ENCODE results near the gene ASIC4. TPM values are rescaled to one million over a fixed set of nuclear protein-coding genes. Genes with fewer than 3 reads are reported as not detected.

ASIC4 gene
- total RNA-seq, 1 experiment from 2014 or later: not detected

- no peak for DNase-seq (ENCODE audit: low spot score)
These were observed 19.8 kb downstream of the ASIC4 start for GRCh38 chr2:219533930-219534661.

- DNase-seq (ENCODE audit: low spot score): no peak
These were observed 22.1 kb downstream of the ASIC4 start for GRCh38 chr2:219536425-219536824.

- DNase-seq (ENCODE audit: low spot score): no peak
These were observed 22.7 kb downstream of the ASIC4 start for GRCh38 chr2:219536967-219537366.

- DNase-seq (ENCODE audit: low spot score): no peak
These were observed 23.6 kb downstream of the ASIC4 start for GRCh38 chr2:219537657-219538488.

- no peak for DNase-seq (ENCODE audit: low spot score)
These were observed 24.2 kb downstream of the ASIC4 start for GRCh38 chr2:219538504-219538951.

GRCh38 chr2:219538956-219539788 lies 24.9 kb downstream of the ASIC4 start:
- DNase-seq (ENCODE audit: low spot score): no peak

GRCh38 chr2:219539926-219540678 lies 25.8 kb downstream of the ASIC4 start:
- DNase-seq (ENCODE audit: low spot score): no peak

GRCh38 chr2:219540784-219541504 lies 26.7 kb downstream of the ASIC4 start:
- DNase-seq (ENCODE audit: low spot score): no peak

- DNase-seq (ENCODE audit: low spot score): peak; percentile 71
These were observed 27.4 kb downstream of the ASIC4 start for GRCh38 chr2:219541611-219542180.

DNA sequence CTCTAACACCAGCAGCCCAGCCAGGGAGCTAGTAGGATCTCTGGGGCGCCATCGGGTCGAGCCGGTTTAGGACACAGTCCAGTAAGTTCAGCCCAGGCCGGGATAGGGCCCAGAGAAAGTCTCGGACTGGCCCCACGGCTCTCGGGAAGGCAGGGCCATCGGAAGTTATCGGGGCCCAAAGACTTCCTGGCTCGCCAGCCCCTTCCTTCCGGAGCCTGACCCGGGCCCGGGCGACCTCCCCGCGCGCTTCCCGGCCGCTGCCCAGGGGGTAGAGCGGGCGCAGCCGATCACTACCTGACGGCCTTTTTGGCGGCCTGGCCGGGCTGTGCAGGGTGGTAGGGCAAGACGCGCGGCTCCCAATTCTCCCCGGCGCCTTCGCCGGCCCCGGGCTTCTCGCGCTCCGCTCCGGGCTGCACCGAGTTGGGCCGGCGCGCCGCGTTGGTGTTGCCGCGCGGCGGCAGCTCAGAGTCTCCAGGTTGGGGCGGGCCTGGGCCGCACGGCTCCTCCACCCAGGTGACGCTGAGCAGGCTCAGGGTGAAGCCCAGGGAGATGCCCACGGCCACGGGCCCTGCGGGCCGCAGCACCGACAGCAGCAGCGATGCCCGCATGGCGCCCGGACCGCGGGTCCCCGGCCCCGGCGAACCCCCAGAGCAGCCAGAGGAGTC lies 28.8 kb downstream of the ASIC4 start:
- DNase-seq (ENCODE audit: low spot score): no peak

DNA sequence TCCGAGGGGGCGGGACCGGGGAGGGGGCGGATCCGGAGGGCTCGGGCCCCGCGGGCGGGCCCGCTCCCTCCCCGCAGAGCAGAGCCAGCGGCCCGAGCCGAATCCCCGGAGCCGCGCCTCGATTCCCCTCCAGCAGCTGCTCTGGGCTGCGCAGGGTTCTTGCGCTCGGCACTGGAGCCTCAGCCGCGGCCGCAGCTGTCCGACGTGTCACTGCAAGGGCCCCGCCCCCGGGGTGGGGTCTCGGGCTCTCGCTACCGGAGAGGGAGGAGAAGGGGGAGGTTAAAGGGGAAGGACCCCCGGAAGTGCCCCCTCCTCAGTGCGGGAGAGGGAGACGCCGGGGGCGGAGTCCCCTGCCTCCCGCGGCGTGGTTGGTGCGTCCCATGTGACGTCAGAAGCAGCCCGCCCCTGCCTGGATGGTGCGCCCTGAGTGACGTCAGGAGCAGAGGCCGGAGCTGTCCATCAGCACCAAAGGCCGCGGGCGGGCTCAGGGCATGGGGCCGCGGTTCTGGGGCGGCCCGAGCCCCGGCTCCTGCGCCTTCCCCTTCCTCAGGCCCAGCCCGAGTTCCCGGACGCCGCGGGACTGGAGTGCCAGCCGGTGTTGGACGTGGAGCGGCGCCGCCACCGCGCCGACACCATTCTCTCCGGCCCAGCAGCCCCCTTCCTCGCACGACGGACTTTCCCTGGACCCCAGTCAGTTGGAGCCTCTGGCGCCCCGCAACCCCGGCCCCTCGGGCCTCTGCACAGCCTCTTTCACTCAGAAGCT lies 29.5 kb downstream of the ASIC4 start, which contains the start of the genes CHPF and TMEM198:
TSS of gene CHPF (minus strand) at position 214 of the 763 bp plus-strand sequence. CDS start 271 bp downstream, outside the sequence.
TSS of gene TMEM198 (plus strand) at position 433 of the 763 bp plus-strand sequence. CDS start 700 bp downstream, outside the sequence.
- peak; percentile 95 for DNase-seq (ENCODE audit: low spot score)

DNA sequence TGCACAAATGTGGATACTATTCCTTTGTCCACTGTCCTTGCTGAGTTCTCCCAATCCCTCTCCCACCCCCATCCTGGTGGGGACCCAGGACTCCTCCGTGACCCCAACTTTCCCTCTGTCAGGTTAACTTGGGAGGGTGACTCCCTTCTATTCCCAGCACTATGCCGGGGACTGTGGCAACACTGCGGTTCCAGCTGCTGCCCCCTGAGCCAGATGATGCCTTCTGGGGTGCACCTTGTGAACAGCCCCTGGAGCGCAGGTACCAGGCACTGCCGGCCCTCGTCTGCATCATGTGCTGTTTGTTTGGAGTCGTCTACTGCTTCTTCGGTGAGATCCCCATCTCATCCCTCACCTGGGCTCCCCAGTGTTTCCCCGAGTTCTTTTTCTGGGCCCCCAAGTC lies 30.3 kb downstream of the ASIC4 start:
- DNase-seq (ENCODE audit: low spot score): no peak

- no peak for DNase-seq (ENCODE audit: low spot score)
These were observed 31.1 kb downstream of the ASIC4 start for GRCh38 chr2:219545295-219545942.

- DNase-seq (ENCODE audit: low spot score): no peak
These were observed 31.7 kb downstream of the ASIC4 start for GRCh38 chr2:219545943-219546352.

GRCh38 chr2:219547621-219548020 lies 33.3 kb downstream of the ASIC4 start:
- DNase-seq (ENCODE audit: low spot score): no peak

GRCh38 chr2:219548990-219549389 lies 34.7 kb downstream of the ASIC4 start:
- no peak for DNase-seq (ENCODE audit: low spot score)

DNA sequence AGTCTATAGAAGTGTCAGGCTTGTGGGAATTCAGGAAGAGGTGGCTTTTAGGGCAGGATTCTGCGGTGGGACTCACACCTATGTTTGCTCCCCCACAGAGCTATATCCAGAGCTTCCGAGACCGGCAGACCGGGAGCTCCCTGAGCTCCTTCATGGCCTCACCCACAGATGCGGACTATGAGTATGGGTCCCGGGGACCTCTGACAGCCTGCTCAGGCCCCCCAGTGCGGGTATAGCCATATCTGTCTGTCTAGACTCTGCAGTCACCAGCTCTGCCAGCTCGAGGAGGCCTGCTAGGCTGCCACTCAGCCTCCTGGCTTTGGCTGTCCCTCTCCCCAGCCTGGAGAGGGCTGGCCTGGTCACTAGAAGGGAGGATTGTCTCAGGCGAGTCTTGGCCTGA lies 35.3 kb downstream of the ASIC4 start:
- DNase-seq (ENCODE audit: low spot score): no peak

Data from H4 (cell line).